Activated CD4-positive, alpha-beta memory T cell treated with anti-CD3 and anti-CD28 coated beads for 36 hours (primary cell): Measurements from ENCODE around the gene RAC2. TPM values are rescaled to one million over a fixed set of nuclear protein-coding genes. Genes with fewer than 3 reads are reported as not detected.

Source experiments
- CTCF ChIA-PET: fragments of 350-600 bp; sonication (Branson Sonifier 250); formaldehyde crosslinking; loops from one replicate; lab custom pipeline; 2021; ENCODE audit warnings: antibody characterized with exemption, inconsistent platforms; lab: Charles Lee
- POLR2A ChIA-PET: fragments of 350-600 bp; sonication (Branson Sonifier 250); formaldehyde crosslinking; loops from one replicate; lab custom pipeline; 2021; ENCODE audit warnings: antibody characterized with exemption; lab: Charles Lee
- DNase-seq: peaks from one replicate; pipeline ENCODE4 v3.0.0-alpha.2; 2020
- H3K27ac Mint-ChIP-seq: one replicate; pipeline ENCODE4 v1.8.0; 2021; ENCODE audit warnings: mixed read lengths
- H3K27me3 Mint-ChIP-seq: one replicate; pipeline ENCODE4 v1.8.0; 2021; ENCODE audit warnings: mixed read lengths
- H3K36me3 Mint-ChIP-seq: one replicate; pipeline ENCODE4 v1.8.0; 2021; ENCODE audit warnings: mixed read lengths
- H3K4me1 Mint-ChIP-seq: one replicate; pipeline ENCODE4 v1.8.0; 2021; ENCODE audit warnings: low read depth, mixed read lengths
- H3K4me3 Mint-ChIP-seq: one replicate; pipeline ENCODE4 v1.8.0; 2021; ENCODE audit warnings: mild to moderate bottlenecking, mixed read lengths
- H3K9me3 Mint-ChIP-seq: one replicate; pipeline ENCODE4 v1.8.0; 2021; ENCODE audit warnings: mixed read lengths
- intact Hi-C: fragments of 100-400 bp; cut with micrococcal nuclease; formaldehyde crosslinking; loops from one replicate; pipeline ENCODE4 v1.15.1; 2023
- total RNA-seq, 2 experiments: library from RNA; stranded (reverse); gene quantifications; one replicate each; pipeline ENCODE4 v1.2.3, GENCODE V29; 2021

RAC2 gene
- total RNA-seq, 2 experiments from 2014 or later = 714 to 727 TPM

- POLR2A ChIA-PET = interaction anchor here (0.8 to 1.5 kb wide), 2 partner anchors 11 to 55 kb away, joined by 3 to 7 read pairs; no protein-coding TSS in a partner anchor
- Mint-ChIP-seq H3K4me1 (peaks cover 60% of the 10 kb centered on the region), H3K36me3 (peaks cover 20% of the 10 kb centered on the region), H3K27ac (peak overlapping the region; percentile 94), H3K27me3 (no peaks in the 10 kb centered on the region), H3K4me3 (peak overlapping the region; percentile 82), H3K9me3 (no peaks in the 10 kb centered on the region)
- intact Hi-C loops = loop anchor here (2.0 kb wide), 1 partner anchor 17 kb away; no protein-coding TSS in a partner anchor
- CTCF ChIA-PET = interaction anchor here (0.8 to 2.0 kb wide), 5 partner anchors 12 to 174 kb away, joined by 3 to 6 read pairs (median 4); no protein-coding TSS in a partner anchor
- DNase-seq = no peak
These were observed 40.2 kb upstream of the RAC2 start for GRCh38 chr22:37284126-37284804.

DNA sequence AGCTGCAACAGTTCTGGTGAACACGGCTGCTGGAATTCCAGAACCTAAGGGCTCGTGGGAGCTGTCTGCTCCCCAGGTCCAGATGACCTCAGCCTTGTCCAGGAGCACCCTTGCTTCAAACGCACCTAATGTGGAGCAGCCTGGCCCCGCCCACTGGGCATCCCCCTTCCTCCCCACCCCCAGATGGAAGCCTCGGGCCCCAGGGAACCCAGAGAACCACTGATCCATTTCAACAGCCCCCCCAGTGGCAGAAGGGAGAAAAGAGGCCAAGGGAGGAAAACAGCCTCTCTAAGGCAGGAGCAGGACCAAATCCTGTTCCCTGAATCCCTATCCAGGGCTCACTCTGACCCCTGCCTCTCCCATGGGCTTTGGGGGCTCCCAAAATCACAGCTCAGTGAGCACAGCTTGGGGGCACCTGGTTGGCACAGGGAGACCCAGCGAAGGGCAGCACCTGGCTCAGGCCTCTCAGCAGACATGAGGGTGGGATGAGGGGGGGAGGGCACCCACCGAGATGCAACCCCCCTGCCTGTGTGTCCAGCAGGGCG lies 39.4 kb upstream of the RAC2 start:
- Mint-ChIP-seq H3K9me3 (no peaks in the 10 kb centered on the region), H3K4me3 (peak overlapping the region; percentile 82), H3K4me1 (peaks cover 52% of the 10 kb centered on the region), H3K27me3 (no peaks in the 10 kb centered on the region), H3K27ac (peak overlapping the region; percentile 94), H3K36me3 (peaks cover 18% of the 10 kb centered on the region)
- intact Hi-C loops = no loop called here
- DNase-seq = peak; percentile 67
- POLR2A ChIA-PET = interaction anchor here (0.9 to 1.6 kb wide), 4 partner anchors 10 to 27 kb away, joined by 3 to 7 read pairs (median 4); no protein-coding TSS in a partner anchor
- CTCF ChIA-PET = interaction anchor here (1.1 to 1.6 kb wide), 4 partner anchors 12 to 22 kb away, joined by 4 to 7 read pairs (median 5); no protein-coding TSS in a partner anchor

GRCh38 chr22:37282385-37282677 lies 38.3 kb upstream of the RAC2 start, which contains the start of gene CYTH4:
Gene CYTH4 (plus strand): TSS chr22:37282508. CDS start chr22:37282570, 62 bp downstream.
- Mint-ChIP-seq H3K9me3 (no peaks in the 10 kb centered on the region), H3K4me1 (peaks cover 48% of the 10 kb centered on the region)

DNA sequence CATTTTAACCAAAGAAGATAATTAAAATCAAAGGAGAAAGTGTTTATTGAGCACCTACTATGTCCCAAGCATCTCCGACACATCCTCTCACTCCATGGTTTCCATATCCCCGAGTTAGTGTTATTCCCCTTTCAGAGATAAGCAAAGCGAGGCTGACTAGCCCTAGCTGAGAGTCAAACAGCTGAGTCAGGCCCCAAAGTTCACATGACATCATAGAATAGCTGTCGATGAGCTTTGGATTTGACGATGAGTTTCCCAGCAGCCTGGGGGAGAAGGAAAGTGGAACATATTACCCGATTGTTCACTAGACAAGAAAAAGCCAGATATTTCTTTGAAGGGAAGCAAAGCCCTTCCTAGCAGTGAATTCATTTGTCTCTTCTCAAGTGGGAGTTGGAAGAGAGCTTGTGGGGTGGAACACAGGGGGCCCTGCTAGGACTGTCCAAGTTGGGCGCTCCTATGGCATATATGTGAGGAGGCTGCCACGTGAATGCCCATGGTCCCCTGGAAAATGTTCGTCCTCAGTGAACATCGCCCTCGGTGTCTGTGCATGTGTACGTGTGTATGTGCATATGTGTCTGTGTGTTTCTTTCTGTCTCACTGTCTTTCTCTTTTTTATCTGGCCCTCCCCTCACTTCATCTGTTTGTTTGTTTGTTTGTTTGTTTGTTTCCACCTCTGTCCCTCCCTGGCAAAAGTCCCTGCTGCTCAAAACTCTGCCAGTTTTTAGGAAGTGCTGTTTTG lies 37.7 kb upstream of the RAC2 start:
- DNase-seq = peak; percentile 59
- intact Hi-C loops = loop anchor here (1.0 kb wide), 1 partner anchor 21 kb away; no protein-coding TSS in a partner anchor
- Mint-ChIP-seq H3K27me3 (peaks cover 2% of the 10 kb centered on the region), H3K9me3 (no peaks in the 10 kb centered on the region), H3K4me1 (peaks cover 45% of the 10 kb centered on the region), H3K4me3 (peak overlapping the region; percentile 82), H3K27ac (peak overlapping the region; percentile 94), H3K36me3 (peaks cover 13% of the 10 kb centered on the region)
- CTCF ChIA-PET = interaction anchor here (0.6 to 2.5 kb wide), 9 partner anchors 9 to 147 kb away, joined by 3 to 15 read pairs (median 4); no protein-coding TSS in a partner anchor
- POLR2A ChIA-PET = interaction anchor here (0.6 to 2.1 kb wide), 10 partner anchors 9 to 159 kb away, joined by 3 to 13 read pairs (median 4); partner anchors contain the start of gene RAC2

More at GRCh38 chr22:37282385-37282677, 38.3 kb upstream of the RAC2 start, which contains the start of gene CYTH4:
- DNase-seq = peak; percentile 89
- peak within 1 kb of the TSS; percentile 94 for H3K27ac Mint-ChIP-seq
- intact Hi-C loops = loop anchor here (1.0 kb wide), 1 partner anchor 21 kb away; no protein-coding TSS in a partner anchor
- H3K4me3 Mint-ChIP-seq = peak within 1 kb of the TSS; percentile 82
- peaks cover 2% of the 10 kb centered on the region for H3K27me3 Mint-ChIP-seq
- H3K36me3 Mint-ChIP-seq = peaks cover 14% of the 10 kb centered on the region
- POLR2A ChIA-PET = interaction anchor here (0.9 to 2.1 kb wide), 7 partner anchors 10 to 159 kb away, joined by 3 to 13 read pairs (median 5); no protein-coding TSS in a partner anchor
- CTCF ChIA-PET = interaction anchor here (1.1 to 2.5 kb wide), 5 partner anchors 11 to 146 kb away, joined by 3 to 15 read pairs (median 4); no protein-coding TSS in a partner anchor

- peaks cover 13% of the 10 kb centered on the region for H3K36me3 Mint-ChIP-seq
- H3K27me3 Mint-ChIP-seq = peaks cover 2% of the 10 kb centered on the region
- ChIA-PET CTCF (interaction anchor here (0.6 to 2.5 kb wide), 8 partner anchors 8 to 100 kb away, joined by 3 to 15 read pairs (median 4); no protein-coding TSS in a partner anchor), POLR2A (interaction anchor here (0.6 to 2.1 kb wide), 8 partner anchors 9 to 158 kb away, joined by 3 to 13 read pairs (median 4); partner anchors contain the start of gene RAC2)
- no peak for DNase-seq
- H3K27ac Mint-ChIP-seq = no peak overlapping the region
- no peak overlapping the region for H3K4me3 Mint-ChIP-seq
- H3K4me1 Mint-ChIP-seq = peaks cover 45% of the 10 kb centered on the region
- intact Hi-C loops = no loop called here
- H3K9me3 Mint-ChIP-seq = no peaks in the 10 kb centered on the region
These were observed 37.1 kb upstream of the RAC2 start for GRCh38 chr22:37281195-37281594.

GRCh38 chr22:37280718-37281117 lies 36.6 kb upstream of the RAC2 start:
- peaks cover 45% of the 10 kb centered on the region for H3K4me1 Mint-ChIP-seq
- no peak overlapping the region for H3K4me3 Mint-ChIP-seq
- H3K9me3 Mint-ChIP-seq = no peaks in the 10 kb centered on the region
- peaks cover 2% of the 10 kb centered on the region for H3K27me3 Mint-ChIP-seq
- intact Hi-C loops = no loop called here
- ChIA-PET POLR2A (interaction anchor here (0.9 to 2.1 kb wide), 2 partner anchors 20 to 23 kb away, joined by 4 to 6 read pairs; no protein-coding TSS in a partner anchor), CTCF (interaction anchor here (0.9 to 2.5 kb wide), 7 partner anchors 9 to 81 kb away, joined by 3 to 15 read pairs (median 4); no protein-coding TSS in a partner anchor)
- H3K27ac Mint-ChIP-seq = no peak overlapping the region
- H3K36me3 Mint-ChIP-seq = peaks cover 10% of the 10 kb centered on the region
- no peak for DNase-seq

GRCh38 chr22:37279331-37280181 lies 35.5 kb upstream of the RAC2 start:
- POLR2A ChIA-PET = no interaction called here
- intact Hi-C loops = no loop called here
- H3K4me3 Mint-ChIP-seq = no peak overlapping the region

DNA sequence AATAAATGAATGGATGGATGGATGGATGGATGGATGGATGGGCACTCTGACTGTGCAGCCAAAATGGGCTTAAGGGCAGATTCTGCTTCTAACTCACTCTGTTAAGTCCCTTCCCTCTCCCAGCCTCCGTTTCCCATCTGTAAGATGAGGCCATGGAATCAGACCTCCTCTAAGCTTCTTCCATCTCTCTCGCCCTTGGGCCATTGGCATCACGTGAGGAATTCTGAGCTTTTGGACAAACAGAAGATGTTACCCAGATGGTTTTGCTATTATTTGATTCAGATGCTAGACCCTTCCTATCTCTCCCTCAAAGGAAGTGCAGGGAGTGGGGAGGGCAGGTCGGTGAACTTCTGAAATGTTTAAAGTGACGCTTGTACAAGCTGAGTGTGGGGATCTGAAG lies 34.2 kb upstream of the RAC2 start:
- peaks cover 2% of the 10 kb centered on the region for H3K36me3 Mint-ChIP-seq
- POLR2A ChIA-PET = no interaction called here
- intact Hi-C loops = no loop called here
- peaks cover 2% of the 10 kb centered on the region for H3K27me3 Mint-ChIP-seq
- H3K4me1 Mint-ChIP-seq = peaks cover 53% of the 10 kb centered on the region
- DNase-seq = no peak
- no peaks in the 10 kb centered on the region for H3K9me3 Mint-ChIP-seq
- no peak overlapping the region for H3K4me3 Mint-ChIP-seq
- no peak overlapping the region for H3K27ac Mint-ChIP-seq
- CTCF ChIA-PET = interaction anchor here (1.3 to 1.7 kb wide), 4 partner anchors 18 to 289 kb away, joined by 3 to 4 read pairs (median 4); no protein-coding TSS in a partner anchor

More at GRCh38 chr22:37279331-37280181, 35.5 kb upstream of the RAC2 start:
- CTCF ChIA-PET = interaction anchor here (1.3 to 1.7 kb wide), 3 partner anchors 18 to 37 kb away, joined by 4 read pairs; no protein-coding TSS in a partner anchor
- Mint-ChIP-seq H3K9me3 (no peaks in the 10 kb centered on the region), H3K27me3 (peaks cover 2% of the 10 kb centered on the region), H3K4me1 (peaks cover 50% of the 10 kb centered on the region), H3K27ac (peak overlapping the region; percentile 16), H3K36me3 (peaks cover 6% of the 10 kb centered on the region)
- no peak for DNase-seq

GRCh38 chr22:37277384-37277783 lies 33.3 kb upstream of the RAC2 start:
- DNase-seq = no peak
- intact Hi-C loops = no loop called here
- Mint-ChIP-seq H3K4me3 (no peak overlapping the region), H3K27ac (peak overlapping the region; percentile 54), H3K4me1 (peaks cover 55% of the 10 kb centered on the region), H3K27me3 (peaks cover 2% of the 10 kb centered on the region), H3K36me3 (no peaks in the 10 kb centered on the region), H3K9me3 (no peaks in the 10 kb centered on the region)
- ChIA-PET POLR2A (interaction anchor here (0.6 kb wide), 1 partner anchor 182 kb away, joined by 3 read pairs; no protein-coding TSS in a partner anchor), CTCF (interaction anchor here (1.3 kb wide), 2 partner anchors 151 to 290 kb away, joined by 3 to 4 read pairs; no protein-coding TSS in a partner anchor)

- H3K4me3 Mint-ChIP-seq = peak overlapping the region; percentile 36
- H3K27me3 Mint-ChIP-seq = peaks cover 2% of the 10 kb centered on the region
- peak overlapping the region; percentile 67 for H3K27ac Mint-ChIP-seq
- no peaks in the 10 kb centered on the region for H3K36me3 Mint-ChIP-seq
- DNase-seq = no peak
- ChIA-PET POLR2A (no interaction called here), CTCF (interaction anchor here (1.1 kb wide), 1 partner anchor 299 kb away, joined by 3 read pairs; no protein-coding TSS in a partner anchor)
- no peaks in the 10 kb centered on the region for H3K9me3 Mint-ChIP-seq
- peaks cover 52% of the 10 kb centered on the region for H3K4me1 Mint-ChIP-seq
- intact Hi-C loops = no loop called here
These were observed 32.7 kb upstream of the RAC2 start for GRCh38 chr22:37276776-37277175.
